Activated CD4-positive, alpha-beta T cell treated with anti-CD3 and anti-CD28 coated beads, Interleukin-2, amount 50 U/mL, for 4 hours (primary cell): ENCODE data around the gene CHRNG.
"Not testable (repeated sequence)": the region's sequence is repeated elsewhere in the genome, so short reads cannot be mapped to it uniquely, and the experiment has no call there.

Experiments
- DNase-seq, 2 experiments: peaks; one replicate each; pipeline ENCODE4 v3.0.0-alpha.2; 2020

CHRNG gene

GRCh38 chr2:232545511-232546375 is 6.3 kb downstream of the CHRNG start:
- no peak for DNase-seq

- DNase-seq = no peak
These were observed 8.5 kb downstream of the CHRNG start for GRCh38 chr2:232547991-232548390.

GRCh38 chr2:232549655-232550353 is 10.3 kb downstream of the CHRNG start:
- no peak for DNase-seq

GRCh38 chr2:232550354-232551249 is 11.1 kb downstream of the CHRNG start, which contains the start of the genes EIF4E2 and TIGD1:
Gene EIF4E2 (plus strand): TSS chr2:232550689. CDS start chr2:232550725, 36 bp downstream.
Gene TIGD1 (minus strand): TSS chr2:232550557. CDS start chr2:232549882, 675 bp downstream.
- DNase-seq = peak; percentile 87 to 89

- DNase-seq = no peak
These were observed 11.8 kb downstream of the CHRNG start for GRCh38 chr2:232551250-232551638.

- no peak for DNase-seq
These were observed 12.3 kb downstream of the CHRNG start for GRCh38 chr2:232551776-232552175.

- DNase-seq = no peak
These were observed 16.9 kb downstream of the CHRNG start for GRCh38 chr2:232556426-232556825.

- no peak for DNase-seq
These were observed 23.1 kb downstream of the CHRNG start for GRCh38 chr2:232562515-232563151.

GRCh38 chr2:232563580-232563979 is 24.1 kb downstream of the CHRNG start:
- no peak for DNase-seq

GRCh38 chr2:232567721-232568120 is 28.2 kb downstream of the CHRNG start:
- no peak for DNase-seq

GRCh38 chr2:232568161-232568560 is 28.7 kb downstream of the CHRNG start:
- no peak for DNase-seq

GRCh38 chr2:232569541-232569940 is 30.0 kb downstream of the CHRNG start:
- DNase-seq = no peak

- not testable (repeated sequence) for DNase-seq
These were observed 31.0 kb downstream of the CHRNG start for GRCh38 chr2:232570481-232570880.

- DNase-seq = no peak
These were observed 31.6 kb downstream of the CHRNG start for GRCh38 chr2:232571026-232571474.

- DNase-seq = no peak
These were observed 33.5 kb downstream of the CHRNG start for GRCh38 chr2:232573042-232573441.

- no peak for DNase-seq
These were observed 34.4 kb downstream of the CHRNG start for GRCh38 chr2:232573771-232574435.

GRCh38 chr2:232574674-232575403 is 35.3 kb downstream of the CHRNG start:
- DNase-seq = no peak

GRCh38 chr2:232575404-232575746 is 35.9 kb downstream of the CHRNG start:
- DNase-seq = no peak

GRCh38 chr2:232576995-232577394 is 37.5 kb downstream of the CHRNG start:
- DNase-seq = no peak

GRCh38 chr2:232577841-232578240 is 38.3 kb downstream of the CHRNG start:
- DNase-seq = no peak

GRCh38 chr2:232578626-232579025 is 39.1 kb downstream of the CHRNG start:
- no peak for DNase-seq
